Keratinocyte (primary cell): ENCODE measurements around the gene NEBL.

Source experiments
- CTCF ChIP-seq, 3 experiments: IDR thresholded peaks in 1 of 3; conservative IDR thresholded peaks in 1 of 3; optimal IDR thresholded peaks in 1 of 3; 2 replicates in 2 of 3; 3 replicates in 1 of 3; pipeline versions ENCODE3 to v1.5.1; 2011; ENCODE audit warnings: low read length in 3 of 3, mild to moderate bottlenecking in 3 of 3, moderate library complexity in 2 of 3, control low read depth in 1 of 3, inconsistent platforms in 1 of 3; ENCODE audit not compliant: insufficient read depth in 2 of 3; ENCODE audit errors: extremely low read depth in 1 of 3
- EZH2 ChIP-seq: IDR thresholded peaks from one replicate; pipeline ENCODE4 v1.6.1; 2012; ENCODE audit warnings: inconsistent platforms, mild to moderate bottlenecking, low read length, moderate library complexity

- no peak for TF ChIP-seq CTCF (optimal IDR thresholded peaks at IDR 0.05 in 1 of 3, IDR thresholded peaks at IDR 0.05 in 1 of 3, conservative IDR thresholded peaks at IDR 0.05 in 1 of 3; ENCODE audit: extremely low read depth in 1 of 3, insufficient read depth in 2 of 3, low read length in 3 of 3)
- no peak for TF ChIP-seq EZH2
These were observed 22.9 kb upstream of the NEBL start for GRCh38 chr10:20920061-20920460.
